Activated B cell treated with CpG ODN at 0.5 μM for 24 hours (primary cell): ENCODE measurements around the gene HYDIN. TPM values are rescaled to one million over a fixed set of nuclear protein-coding genes. Genes with fewer than 3 reads are reported as not detected.

Experiments
- ATAC-seq: fragments of 200-7000 bp; cut with Tn5 transposase; one replicate; pipeline ENCODE4 v1.10.0; 2021; ENCODE audit warnings: low read depth, mild to moderate bottlenecking, moderate library complexity
- CTCF ChIA-PET: fragments of 350-600 bp; sonication (Branson Sonifier 250); formaldehyde crosslinking; loops from one replicate; lab custom pipeline; 2021; ENCODE audit warnings: antibody characterized with exemption; lab: Charles Lee
- POLR2A ChIA-PET: fragments of 350-600 bp; sonication (Branson Sonifier 250); formaldehyde crosslinking; loops from one replicate; lab custom pipeline; 2021; ENCODE audit warnings: antibody characterized with exemption; lab: Charles Lee
- DNase-seq: peaks from one replicate; pipeline ENCODE4 v3.0.0; 2022
- H3K27ac Mint-ChIP-seq: one replicate; pipeline ENCODE4 v1.8.0; 2020; ENCODE audit warnings: mixed read lengths
- H3K27me3 Mint-ChIP-seq: one replicate; pipeline ENCODE4 v1.8.0; 2021; ENCODE audit warnings: mixed read lengths
- H3K36me3 Mint-ChIP-seq: one replicate; pipeline ENCODE4 v1.8.0; 2021; ENCODE audit warnings: low read depth, mixed read lengths
- H3K4me1 Mint-ChIP-seq: one replicate; pipeline ENCODE4 v1.8.0; 2021; ENCODE audit warnings: mixed read lengths
- H3K4me3 Mint-ChIP-seq: one replicate; pipeline ENCODE4 v1.8.0; 2020; ENCODE audit warnings: mild to moderate bottlenecking, mixed read lengths
- H3K9me3 Mint-ChIP-seq: one replicate; pipeline ENCODE4 v1.8.0; 2020; ENCODE audit warnings: mixed read lengths
- CTCF ChIP-seq: fragments of 200-600 bp; IDR thresholded peaks from one replicate; pipeline ENCODE4 v1.8.0; 2022; ENCODE audit warnings: antibody characterized with exemption, mild to moderate bottlenecking
- intact Hi-C: fragments of 100-400 bp; cut with micrococcal nuclease; formaldehyde crosslinking; loops from one replicate; pipeline ENCODE4 v1.15.1; 2024
- total RNA-seq: library from RNA; stranded (reverse); gene quantifications from 2 replicates; pipeline ENCODE4 v1.2.3, GENCODE V29; 2022

HYDIN gene
- total RNA-seq, 1 donor from 2014 or later = not detected

GRCh38 chr16:71262391-71262790 is 31.9 kb upstream of the HYDIN start:
- intact Hi-C loops = no loop called here
- no peak for TF ChIP-seq CTCF
- peaks cover 9% of the 10 kb centered on the region for H3K27me3 Mint-ChIP-seq
- H3K9me3 Mint-ChIP-seq = no peaks in the 10 kb centered on the region
- CTCF ChIA-PET = no interaction called here
- no peak overlapping the region for H3K4me3 Mint-ChIP-seq
- no peak overlapping the region for H3K27ac Mint-ChIP-seq
- no peaks in the 10 kb centered on the region for H3K4me1 Mint-ChIP-seq
- POLR2A ChIA-PET = no interaction called here
- H3K36me3 Mint-ChIP-seq = no peaks in the 10 kb centered on the region
- DNase-seq = no peak
- no peak for ATAC-seq

- no peak overlapping the region for H3K27ac Mint-ChIP-seq
- no peak for TF ChIP-seq CTCF
- H3K4me3 Mint-ChIP-seq = no peak overlapping the region
- no peak for DNase-seq
- H3K36me3 Mint-ChIP-seq = no peaks in the 10 kb centered on the region
- no peak for ATAC-seq
- peaks cover under 1% of the 10 kb centered on the region for H3K4me1 Mint-ChIP-seq
- H3K9me3 Mint-ChIP-seq = no peaks in the 10 kb centered on the region
- H3K27me3 Mint-ChIP-seq = peaks cover 9% of the 10 kb centered on the region
- ChIA-PET CTCF (no interaction called here), POLR2A (no interaction called here)
- intact Hi-C loops = no loop called here
Observed at GRCh38 chr16:71260995-71261394, 30.5 kb upstream of the HYDIN start.

GRCh38 chr16:71259086-71259485 is 28.6 kb upstream of the HYDIN start:
- no peak for ATAC-seq
- H3K27ac Mint-ChIP-seq = no peak overlapping the region
- H3K4me3 Mint-ChIP-seq = no peak overlapping the region
- intact Hi-C loops = no loop called here
- H3K27me3 Mint-ChIP-seq = peaks cover 9% of the 10 kb centered on the region
- POLR2A ChIA-PET = no interaction called here
- CTCF ChIA-PET = no interaction called here
- DNase-seq = no peak
- H3K36me3 Mint-ChIP-seq = no peaks in the 10 kb centered on the region
- no peaks in the 10 kb centered on the region for H3K9me3 Mint-ChIP-seq
- peaks cover 16% of the 10 kb centered on the region for H3K4me1 Mint-ChIP-seq
- no peak for TF ChIP-seq CTCF

- H3K36me3 Mint-ChIP-seq = no peaks in the 10 kb centered on the region
- TF ChIP-seq CTCF = no peak
- no peak overlapping the region for H3K4me3 Mint-ChIP-seq
- H3K9me3 Mint-ChIP-seq = no peaks in the 10 kb centered on the region
- intact Hi-C loops = no loop called here
- H3K27ac Mint-ChIP-seq = no peak overlapping the region
- ChIA-PET POLR2A (no interaction called here), CTCF (no interaction called here)
- H3K27me3 Mint-ChIP-seq = peaks cover 9% of the 10 kb centered on the region
- ATAC-seq = no peak
- peaks cover 16% of the 10 kb centered on the region for H3K4me1 Mint-ChIP-seq
- no peak for DNase-seq
Observed at GRCh38 chr16:71258372-71258771, 27.9 kb upstream of the HYDIN start.

- no peak for ATAC-seq
- H3K4me3 Mint-ChIP-seq = no peak overlapping the region
- no peak overlapping the region for H3K27ac Mint-ChIP-seq
- no peaks in the 10 kb centered on the region for H3K36me3 Mint-ChIP-seq
- CTCF ChIA-PET = no interaction called here
- TF ChIP-seq CTCF = no peak
- intact Hi-C loops = no loop called here
- H3K9me3 Mint-ChIP-seq = no peaks in the 10 kb centered on the region
- peaks cover 16% of the 10 kb centered on the region for H3K4me1 Mint-ChIP-seq
- no peak for DNase-seq
- POLR2A ChIA-PET = no interaction called here
- peaks cover 7% of the 10 kb centered on the region for H3K27me3 Mint-ChIP-seq
Observed at GRCh38 chr16:71257768-71258167, 27.2 kb upstream of the HYDIN start.
